HG03196 (cell line): ENCODE data around the gene TRIM5.
"Not testable (repeated sequence)": the region's sequence is repeated elsewhere in the genome, so short reads cannot be mapped to it uniquely, and the experiment has no call there.

ENCODE experiments used
- ATAC-seq: cut with Tn5 transposase; IDR thresholded peaks from one replicate; pipeline ENCODE4 v1.9.1; 2021; ENCODE audit not compliant: unreplicated experiment

Gene TRIM5, protein sequence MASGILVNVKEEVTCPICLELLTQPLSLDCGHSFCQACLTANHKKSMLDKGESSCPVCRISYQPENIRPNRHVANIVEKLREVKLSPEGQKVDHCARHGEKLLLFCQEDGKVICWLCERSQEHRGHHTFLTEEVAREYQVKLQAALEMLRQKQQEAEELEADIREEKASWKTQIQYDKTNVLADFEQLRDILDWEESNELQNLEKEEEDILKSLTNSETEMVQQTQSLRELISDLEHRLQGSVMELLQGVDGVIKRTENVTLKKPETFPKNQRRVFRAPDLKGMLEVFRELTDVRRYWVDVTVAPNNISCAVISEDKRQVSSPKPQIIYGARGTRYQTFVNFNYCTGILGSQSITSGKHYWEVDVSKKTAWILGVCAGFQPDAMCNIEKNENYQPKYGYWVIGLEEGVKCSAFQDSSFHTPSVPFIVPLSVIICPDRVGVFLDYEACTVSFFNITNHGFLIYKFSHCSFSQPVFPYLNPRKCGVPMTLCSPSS

DNA sequence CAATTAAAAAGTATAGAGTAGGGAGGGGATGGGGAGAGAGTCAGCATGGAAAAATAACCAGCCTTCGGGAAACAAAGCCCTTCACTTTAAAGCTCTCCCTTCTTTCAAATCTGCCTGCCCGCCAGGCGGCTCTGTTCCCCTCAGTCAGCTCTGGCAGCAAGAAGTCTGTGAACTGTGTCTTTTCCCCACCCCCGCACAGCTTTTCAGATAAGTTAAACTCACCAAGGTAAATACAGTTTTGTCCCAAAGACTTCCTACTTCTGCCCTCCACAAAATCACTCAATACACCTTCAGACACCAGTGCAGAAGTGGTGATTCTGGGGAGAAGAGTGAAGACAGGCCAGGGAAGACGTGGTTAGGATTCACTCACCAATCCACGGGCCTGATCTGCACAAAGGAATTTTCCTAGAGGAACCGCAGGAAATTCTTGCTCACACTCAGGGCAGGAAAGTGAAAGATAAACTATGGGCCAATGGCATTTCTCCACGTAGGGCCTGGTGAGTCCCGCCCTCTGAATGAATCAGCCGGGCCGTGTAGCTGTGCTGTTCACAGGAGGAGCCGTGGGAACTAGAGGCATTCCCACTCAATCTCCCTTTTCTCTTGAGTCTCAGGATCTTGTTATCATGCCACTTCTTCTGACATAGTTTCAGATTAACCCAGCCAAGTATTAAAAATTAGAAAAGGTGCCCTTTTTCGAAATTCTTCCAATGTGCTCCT lies at the start of gene TRIM5:
TRIM5 (minus strand) TSS at position 429 of the 717 bp plus-strand sequence. CDS start 4,897 bp downstream, outside the sequence.
- peak; percentile 80 for ATAC-seq

GRCh38 chr11:5727691-5728090 lies 42.8 kb upstream of the TRIM5 start:
- no peak for ATAC-seq

- ATAC-seq: no peak
Measured at GRCh38 chr11:5726351-5726750, 41.5 kb upstream of the TRIM5 start.

GRCh38 chr11:5722622-5723021 lies 37.7 kb upstream of the TRIM5 start:
- ATAC-seq: no peak

DNA sequence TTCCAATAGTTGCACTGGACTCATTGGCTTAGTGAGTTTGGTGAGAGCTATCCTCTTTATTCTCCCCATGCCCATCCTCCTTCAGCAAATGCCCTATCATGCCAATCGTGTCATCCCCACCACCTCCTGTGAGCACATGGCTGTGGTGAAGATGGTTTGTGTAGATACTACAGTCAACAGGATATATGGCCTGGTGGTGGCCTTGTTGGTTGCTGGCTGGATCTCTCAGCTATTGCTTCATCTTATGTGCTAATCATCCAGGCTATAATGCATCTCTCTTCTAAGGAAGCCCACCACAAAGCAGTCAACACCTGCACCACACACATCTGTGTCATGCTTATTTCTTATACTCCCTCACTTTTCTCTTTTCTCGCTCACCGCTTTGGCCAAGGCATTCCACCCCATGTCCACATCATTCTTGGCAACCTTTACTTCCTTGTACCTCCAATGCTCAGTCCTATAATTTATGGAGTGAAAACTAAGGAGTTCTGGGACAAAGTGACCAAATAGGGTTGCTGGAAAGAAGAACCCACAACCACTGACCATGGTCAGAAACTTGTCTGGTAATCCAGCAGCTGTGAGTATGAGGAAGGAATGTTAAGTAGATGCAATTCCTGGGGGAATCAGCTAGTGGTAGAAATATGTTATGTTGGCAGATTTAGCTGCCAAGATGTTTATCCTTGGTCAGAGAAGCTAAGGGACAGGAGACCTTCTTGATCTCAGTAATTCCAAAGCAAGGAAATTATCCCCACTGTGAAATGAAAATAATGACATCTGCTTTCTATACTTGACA lies 35.0 kb upstream of the TRIM5 start:
- no peak for ATAC-seq

DNA sequence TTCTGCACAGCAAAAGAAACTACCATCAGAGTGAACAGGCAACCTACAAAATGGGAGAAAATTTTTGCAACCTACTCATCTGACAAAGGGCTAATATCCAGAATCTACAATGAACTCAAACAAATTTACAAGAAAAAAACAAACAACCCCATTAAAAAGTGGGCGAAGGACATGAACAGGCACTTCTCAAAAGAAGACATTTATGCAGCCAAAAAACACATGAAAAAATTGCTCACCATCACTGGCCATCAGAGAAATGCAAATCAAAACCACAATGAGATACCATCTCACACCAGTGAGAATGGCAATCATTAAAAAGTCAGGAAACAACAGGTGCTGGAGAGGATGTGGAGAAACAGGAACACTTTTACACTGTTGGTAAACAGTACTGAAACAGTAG lies 31.6 kb upstream of the TRIM5 start:
- not testable (repeated sequence) for ATAC-seq

DNA sequence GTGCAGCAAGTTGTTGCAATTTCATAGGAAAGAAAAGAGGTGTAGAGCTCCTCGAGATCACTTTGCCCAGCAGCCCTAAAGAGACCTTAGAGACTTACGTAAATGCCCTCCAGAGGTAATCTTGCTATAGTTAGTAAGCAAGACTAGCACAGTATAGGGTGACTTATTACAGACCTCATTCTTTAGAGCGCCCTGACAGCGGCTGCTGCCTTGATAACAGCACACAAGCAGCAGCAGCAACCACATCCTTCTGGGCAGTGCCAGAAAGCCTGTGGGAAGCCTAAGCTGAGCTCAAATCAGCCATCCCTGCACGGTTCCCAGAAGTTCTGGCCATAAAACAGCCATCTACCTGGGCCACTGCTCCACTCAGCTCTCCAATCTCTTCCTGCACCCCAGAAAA lies 28.8 kb upstream of the TRIM5 start:
- ATAC-seq: no peak

- ATAC-seq: peak; percentile 55
Measured at GRCh38 chr11:5712507-5712906, 27.6 kb upstream of the TRIM5 start.

DNA sequence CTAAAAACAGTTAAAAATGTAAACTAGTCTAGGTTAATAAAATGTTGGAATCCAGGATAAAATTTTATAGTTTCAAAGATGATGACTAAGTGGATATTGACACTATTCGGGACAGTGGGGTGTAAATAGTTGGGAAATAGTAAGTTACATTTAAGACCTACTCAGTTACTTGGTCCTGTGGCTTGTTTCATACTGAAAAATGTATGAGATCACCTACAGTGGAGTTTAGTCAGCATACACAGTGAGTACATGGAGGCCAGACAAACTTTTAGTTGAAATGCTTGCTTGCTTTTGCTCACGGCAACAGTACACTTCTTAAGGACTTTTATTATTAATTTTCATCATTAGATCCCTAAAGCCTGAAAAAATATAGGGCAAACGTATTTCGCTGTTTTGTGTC lies 20.8 kb upstream of the TRIM5 start:
- ATAC-seq: no peak

DNA sequence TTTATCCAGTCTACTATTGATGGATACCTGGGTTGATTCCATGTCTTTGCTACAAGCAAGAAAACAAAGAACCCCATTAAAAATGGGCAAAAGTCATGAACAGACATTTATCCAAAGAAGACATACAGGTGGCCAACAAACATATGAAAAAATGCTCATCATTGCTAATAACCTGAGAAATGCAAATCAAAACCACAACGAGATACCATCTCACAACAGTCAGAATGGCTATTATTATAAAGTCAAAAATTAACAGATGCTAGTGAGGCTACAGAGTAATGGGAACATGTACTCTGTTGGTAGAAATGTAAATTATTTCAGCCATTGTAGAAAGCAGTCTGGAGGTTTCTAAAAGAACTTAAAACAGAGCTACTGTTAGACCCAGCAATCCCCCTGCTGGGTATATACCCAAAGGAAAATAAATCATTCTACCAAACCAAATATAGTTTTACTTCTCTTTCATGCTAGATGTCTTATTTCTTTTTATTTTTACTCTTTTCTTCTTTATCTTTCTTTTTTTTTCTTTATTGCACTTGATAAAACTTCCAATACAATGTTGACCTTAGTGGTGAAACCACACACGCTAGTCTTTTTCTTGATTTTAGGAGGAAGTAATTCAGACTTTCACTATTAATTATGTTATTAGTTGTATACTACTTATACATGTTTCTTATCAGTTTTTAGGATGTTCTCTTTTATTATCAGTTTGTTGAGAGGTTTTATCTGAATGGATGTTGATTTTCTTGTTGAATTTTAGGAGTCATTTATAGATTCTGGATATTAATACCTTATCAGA lies 19.1 kb upstream of the TRIM5 start:
- ATAC-seq: peak; percentile 69

DNA sequence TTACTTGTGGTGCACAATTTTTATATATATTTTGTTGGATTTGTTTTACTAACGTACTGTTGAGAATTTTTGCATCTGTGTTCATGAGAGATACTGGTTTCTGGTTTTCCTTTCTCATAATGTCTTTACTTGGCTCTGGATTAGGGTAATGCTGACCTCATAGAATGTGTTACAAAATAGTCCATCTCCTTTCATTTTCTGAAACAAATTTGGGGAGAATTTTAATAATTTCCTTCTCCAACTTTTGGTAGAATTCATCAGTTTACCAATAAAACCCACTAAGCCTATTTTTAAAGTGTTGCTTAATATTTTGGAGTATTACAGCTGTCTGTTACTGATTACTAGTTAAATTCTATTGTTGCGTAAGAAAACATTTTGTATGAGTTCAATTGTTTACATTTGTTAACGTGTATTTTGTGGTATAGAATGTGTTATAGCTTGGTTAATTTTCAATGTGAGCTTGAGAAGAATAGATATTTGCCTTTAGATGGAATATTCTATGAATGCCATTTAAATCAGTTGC lies 16.2 kb upstream of the TRIM5 start:
- no peak for ATAC-seq

DNA sequence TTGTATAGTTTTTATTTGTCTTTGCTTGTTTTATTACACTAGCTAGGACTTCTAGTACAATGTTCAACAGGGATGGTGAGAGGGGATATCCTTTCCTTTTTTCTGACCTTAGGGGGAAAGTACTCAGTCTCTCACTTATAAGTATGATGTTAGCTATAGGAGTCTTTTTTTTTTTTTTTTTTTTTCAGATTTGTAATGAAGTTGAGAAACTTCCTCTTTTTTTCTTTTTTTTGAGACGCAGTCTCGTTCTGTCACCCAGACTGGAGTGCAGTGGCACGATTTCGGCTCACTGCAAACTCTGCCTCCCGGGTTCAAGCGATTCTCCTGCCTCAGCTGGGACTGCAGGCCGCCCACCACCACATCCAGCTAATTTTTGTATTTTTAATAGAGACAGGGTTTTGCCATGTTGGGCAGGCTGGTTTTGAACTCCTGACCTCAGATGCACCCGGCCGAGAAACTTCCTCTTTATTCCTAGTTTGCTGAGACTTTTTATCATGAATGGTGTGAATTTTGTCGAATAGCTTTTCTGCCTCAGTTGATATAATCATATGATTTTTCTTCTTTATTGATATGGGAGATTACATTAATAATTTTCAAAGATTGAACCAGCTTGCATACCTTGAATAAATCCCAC lies 15.7 kb upstream of the TRIM5 start:
- ATAC-seq: no peak

GRCh38 chr11:5698281-5698680 lies 13.4 kb upstream of the TRIM5 start:
- no peak for ATAC-seq

DNA sequence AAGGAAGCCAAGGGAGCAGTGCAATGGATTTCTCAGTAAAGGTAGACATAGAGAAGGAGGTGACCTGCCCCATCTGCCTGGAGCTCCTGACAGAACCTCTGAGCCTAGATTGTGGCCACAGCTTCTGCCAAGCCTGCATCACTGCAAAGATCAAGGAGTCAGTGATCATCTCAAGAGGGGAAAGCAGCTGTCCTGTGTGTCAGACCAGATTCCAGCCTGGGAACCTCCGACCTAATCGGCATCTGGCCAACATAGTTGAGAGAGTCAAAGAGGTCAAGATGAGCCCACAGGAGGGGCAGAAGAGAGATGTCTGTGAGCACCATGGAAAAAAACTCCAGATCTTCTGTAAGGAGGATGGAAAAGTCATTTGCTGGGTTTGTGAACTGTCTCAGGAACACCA lies 11.3 kb upstream of the TRIM5 start:
- ATAC-seq: no peak

- no peak for ATAC-seq
Measured at GRCh38 chr11:5695580-5695979, 10.7 kb upstream of the TRIM5 start.

GRCh38 chr11:5694642-5695041 lies 9.8 kb upstream of the TRIM5 start:
- ATAC-seq: no peak

GRCh38 chr11:5691964-5692361 lies 7.1 kb upstream of the TRIM5 start:
- ATAC-seq: no peak

DNA sequence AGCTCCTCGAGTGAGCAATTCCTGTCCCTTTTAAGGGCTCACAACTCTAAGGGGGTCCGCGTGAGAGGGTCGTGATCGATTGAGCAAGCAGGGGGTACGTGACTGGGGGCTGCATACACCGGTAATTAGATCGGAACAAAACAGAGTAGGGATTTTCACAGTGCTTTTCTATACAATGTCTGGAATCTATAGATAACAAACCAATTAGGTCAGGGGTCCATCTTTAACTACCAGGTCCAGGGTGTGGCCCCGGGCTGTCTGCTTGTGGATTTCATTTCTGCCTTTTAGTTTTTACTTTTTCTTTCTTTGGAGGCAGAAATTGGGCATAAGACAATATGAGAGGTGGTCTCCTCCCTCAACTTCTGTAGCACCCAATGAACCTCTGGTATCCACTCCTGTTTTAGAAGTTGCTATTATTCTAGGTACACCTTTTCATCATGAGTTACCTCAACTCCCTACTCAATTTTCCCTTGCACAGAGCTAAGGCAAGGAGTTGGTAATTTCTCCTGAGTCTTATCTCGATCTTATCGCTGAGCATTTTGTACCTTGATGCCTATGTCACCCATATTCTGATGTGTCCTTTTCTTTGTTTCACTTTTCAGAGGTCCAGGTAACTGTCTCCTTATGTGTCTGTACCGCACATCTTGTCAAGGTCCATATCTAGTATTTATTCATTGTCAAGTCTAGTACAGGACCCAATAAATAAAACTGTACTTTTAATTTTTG lies 6.5 kb upstream of the TRIM5 start:
- not testable (repeated sequence) for ATAC-seq

- ATAC-seq: no peak
Measured at GRCh38 chr11:5690736-5691135, 5.9 kb upstream of the TRIM5 start.
